HG03175 (cell line): Measurements from ENCODE around the gene TMEM232.
"Not testable (repeated sequence)": the region's sequence is repeated elsewhere in the genome, so short reads cannot be mapped to it uniquely, and the experiment has no call there.

Experiments used
- ATAC-seq: cut with Tn5 transposase; IDR thresholded peaks from one replicate; pipeline ENCODE4 v1.9.1; 2021; ENCODE audit warnings: mild to moderate bottlenecking, moderate library complexity; ENCODE audit not compliant: unreplicated experiment

Gene TMEM232

DNA sequence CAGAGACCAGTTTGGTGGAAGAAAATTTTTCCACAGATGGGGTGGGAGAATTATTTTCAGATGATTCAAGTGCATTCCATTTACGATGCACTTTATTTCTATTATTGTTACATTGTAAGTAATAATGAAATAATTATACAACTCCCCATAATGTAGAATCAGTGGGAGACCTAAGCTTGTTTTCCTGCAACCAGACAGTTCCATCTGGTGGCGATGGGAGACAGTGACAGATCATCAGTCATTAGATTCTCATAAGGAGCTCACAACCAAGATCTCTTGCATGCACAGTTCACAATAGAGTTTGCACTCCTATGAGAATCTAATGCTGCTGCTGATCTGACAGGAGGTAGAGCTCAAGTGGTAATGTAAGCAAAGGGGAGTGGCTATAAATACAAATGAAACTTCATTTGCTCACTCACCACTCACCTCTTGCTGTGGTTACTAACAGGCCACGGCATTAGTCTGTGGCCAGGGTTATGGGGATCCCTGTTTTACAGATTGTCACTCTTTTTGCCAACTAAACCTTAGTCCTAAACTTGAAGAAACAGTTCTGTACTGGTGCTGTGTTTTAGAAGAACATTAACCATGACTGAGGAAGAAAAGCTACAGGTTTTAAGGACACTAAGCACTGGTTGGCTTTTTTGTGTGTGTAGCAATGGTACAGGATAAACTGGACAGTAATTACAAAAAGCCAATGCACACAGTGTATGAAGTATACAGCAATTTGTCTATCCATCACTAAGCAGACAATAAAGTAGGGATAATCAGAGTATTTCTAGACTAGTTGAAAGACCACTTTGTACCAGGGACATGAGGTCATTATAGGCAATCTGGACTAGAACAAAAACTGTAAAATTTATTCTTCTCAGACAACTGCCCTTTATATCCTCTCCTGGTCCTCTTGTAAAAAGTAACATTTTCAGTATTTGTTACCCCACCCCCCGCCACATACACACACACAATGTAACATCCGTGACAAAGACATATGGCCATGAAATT is 9.9 kb downstream of the TMEM232 start:
- ATAC-seq, result peak; percentile 97

GRCh38 chr5:110707260-110707844 is 19.1 kb downstream of the TMEM232 start:
- ATAC-seq, result no peak

DNA sequence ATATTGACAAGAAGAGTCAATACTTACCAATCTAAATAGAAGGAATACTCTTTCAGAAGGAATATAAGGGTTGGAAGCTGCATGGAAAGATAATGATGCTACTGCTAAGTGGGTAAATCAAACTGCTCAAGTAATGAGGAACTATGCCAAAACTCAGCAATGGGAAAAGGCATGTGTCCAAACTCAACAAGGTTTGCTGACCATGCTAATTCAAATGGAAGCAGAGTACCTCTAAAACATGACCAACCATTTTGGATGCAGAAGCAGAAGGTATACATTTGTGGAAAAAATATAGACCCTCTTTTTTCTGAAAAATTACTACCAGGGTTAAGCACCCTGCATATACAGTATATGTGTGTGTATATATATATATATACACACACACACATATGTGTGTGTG is 21.1 kb downstream of the TMEM232 start:
- no peak for ATAC-seq

DNA sequence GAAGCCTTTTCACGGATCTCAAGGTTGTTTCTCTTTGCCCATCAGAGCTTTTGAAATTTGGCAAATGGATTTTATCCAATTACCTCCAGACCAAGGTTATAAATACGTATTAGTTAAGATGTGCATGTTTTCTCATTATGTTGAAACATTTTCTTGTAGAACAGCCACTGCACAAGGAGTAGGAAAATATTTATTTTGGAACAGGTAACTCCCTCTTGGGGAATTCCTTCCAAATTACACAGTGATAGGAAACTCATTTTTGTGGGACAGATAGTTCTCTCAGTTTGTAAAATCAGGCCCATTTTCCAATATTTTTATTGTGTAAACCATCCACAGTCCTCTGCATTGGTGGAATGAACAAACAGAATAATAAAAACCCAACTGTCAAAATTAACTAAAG is 23.0 kb downstream of the TMEM232 start:
- no peak for ATAC-seq

- no peak for ATAC-seq
Measured at GRCh38 chr5:110702704-110703103, 23.8 kb downstream of the TMEM232 start.

DNA sequence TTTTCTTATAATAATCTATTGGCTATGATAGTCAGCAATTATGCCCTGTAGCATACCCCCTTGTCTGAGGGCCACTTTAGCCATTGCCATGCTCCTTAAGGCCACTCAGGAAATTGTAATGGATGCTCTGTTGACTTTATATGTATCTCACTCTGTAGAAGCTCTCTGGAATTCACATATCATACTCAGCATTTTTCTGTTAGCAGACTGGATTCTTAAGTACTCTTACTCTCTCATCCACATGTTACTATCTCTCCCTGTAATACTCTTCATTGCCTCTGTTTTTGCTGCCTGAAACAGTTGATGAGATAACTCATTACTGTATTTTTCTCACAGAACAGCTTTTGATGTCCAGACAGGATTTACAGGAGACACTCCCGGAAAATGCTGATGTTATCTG is 24.2 kb downstream of the TMEM232 start:
- no peak for ATAC-seq

GRCh38 chr5:110692669-110693068 is 33.8 kb downstream of the TMEM232 start:
- not testable (repeated sequence) for ATAC-seq

DNA sequence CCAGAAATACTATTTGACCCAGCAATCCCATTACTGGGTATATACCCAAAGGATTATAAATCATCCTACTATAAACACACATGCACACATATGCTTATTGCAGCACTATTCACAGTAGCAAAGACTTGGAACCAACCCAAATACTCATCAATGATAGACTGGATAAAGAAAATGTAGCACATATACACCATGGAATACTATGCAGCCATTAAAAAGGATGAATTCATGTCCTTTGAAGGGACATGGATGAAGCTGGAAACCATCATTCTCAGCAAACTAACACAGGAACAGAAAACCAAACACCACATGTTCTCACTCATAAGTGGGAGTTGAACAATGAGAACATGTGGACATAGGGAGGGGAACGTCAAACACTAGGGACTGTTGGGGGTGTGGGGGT is 35.9 kb downstream of the TMEM232 start:
- not testable (repeated sequence) for ATAC-seq

- no peak for ATAC-seq
Measured at GRCh38 chr5:110687485-110687884, 39.0 kb downstream of the TMEM232 start.

DNA sequence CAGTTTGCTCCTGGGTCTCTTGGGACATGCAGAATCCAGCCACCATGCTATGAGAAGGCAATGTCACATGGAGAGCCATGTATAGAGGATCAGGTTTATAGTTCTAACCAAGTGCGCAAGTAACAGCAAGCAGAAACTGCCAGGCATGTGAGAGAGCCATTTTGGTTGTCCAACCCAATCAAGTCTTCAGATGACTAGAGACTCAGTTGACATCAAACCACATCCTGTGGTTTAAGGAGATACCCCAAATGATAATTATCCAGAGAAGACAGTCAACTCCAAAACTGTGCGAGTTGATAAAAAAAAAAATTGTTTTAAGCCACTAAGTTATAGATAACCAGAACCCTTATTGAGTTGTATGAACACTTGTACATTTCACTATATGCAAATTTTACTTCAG is 40.2 kb downstream of the TMEM232 start:
- no peak for ATAC-seq

DNA sequence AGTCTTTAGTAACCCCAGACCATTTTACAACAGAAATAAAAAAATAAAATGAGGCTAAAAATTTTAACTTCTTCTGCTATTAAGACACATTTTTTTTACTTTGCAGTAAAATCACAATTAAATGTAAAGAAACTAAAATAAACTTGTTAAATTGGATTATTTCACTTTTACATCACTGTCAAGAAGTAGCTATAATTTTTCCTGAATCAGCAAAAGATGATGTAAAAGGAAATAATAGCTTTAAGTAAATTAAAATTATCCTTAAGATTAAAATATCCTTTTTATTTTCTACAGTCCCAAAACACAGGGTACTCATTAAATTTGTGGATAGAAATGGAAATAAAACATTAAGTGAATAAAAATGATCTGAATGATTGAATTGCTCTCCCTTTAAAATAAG is 44.5 kb downstream of the TMEM232 start:
- ATAC-seq, result no peak

GRCh38 chr5:110681109-110681508 is 45.4 kb downstream of the TMEM232 start:
- ATAC-seq, result no peak

DNA sequence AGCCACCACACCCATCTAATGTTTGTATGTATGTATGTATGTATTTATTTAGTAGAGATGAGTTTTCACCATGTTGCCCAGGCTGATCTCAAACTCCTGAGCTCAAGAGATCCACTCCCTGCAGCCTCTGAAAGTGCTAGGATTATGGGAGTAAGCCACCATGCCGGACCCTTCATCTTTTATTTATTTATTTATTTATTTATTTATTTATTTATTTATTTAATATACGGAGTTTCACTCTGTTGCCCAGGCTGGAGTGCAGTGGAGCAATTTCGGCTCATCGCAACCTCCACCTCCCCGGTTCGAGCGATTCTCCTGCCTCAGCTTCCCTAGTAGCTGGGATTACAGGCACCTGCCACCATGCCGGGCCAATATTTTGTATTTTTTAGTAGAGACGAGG is 49.9 kb downstream of the TMEM232 start:
- ATAC-seq, result not testable (repeated sequence)

- no peak for ATAC-seq
Measured at GRCh38 chr5:110665184-110665726, 61.2 kb downstream of the TMEM232 start.

DNA sequence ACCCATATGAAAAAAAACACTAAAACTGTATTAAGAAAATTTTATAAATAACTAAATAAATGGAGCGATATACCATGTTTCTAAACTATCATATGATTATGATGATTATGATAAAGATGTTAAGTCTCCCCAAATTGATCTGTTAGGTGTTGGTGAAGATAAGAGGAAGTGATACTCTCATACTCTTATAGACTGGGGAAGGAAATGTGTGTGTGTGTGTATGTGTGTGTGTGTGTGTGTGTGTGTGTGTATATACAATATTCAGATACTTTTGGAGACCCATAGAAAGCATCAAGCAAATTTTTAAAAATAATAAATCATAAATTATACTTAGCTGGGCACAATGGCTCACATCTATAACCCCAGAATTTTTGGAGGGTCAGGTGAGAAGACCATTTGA is 62.9 kb downstream of the TMEM232 start:
- peak; percentile 91 for ATAC-seq

GRCh38 chr5:110658006-110658405 is 68.5 kb downstream of the TMEM232 start:
- no peak for ATAC-seq

GRCh38 chr5:110653231-110653970 is 73.1 kb downstream of the TMEM232 start:
- no peak for ATAC-seq

DNA sequence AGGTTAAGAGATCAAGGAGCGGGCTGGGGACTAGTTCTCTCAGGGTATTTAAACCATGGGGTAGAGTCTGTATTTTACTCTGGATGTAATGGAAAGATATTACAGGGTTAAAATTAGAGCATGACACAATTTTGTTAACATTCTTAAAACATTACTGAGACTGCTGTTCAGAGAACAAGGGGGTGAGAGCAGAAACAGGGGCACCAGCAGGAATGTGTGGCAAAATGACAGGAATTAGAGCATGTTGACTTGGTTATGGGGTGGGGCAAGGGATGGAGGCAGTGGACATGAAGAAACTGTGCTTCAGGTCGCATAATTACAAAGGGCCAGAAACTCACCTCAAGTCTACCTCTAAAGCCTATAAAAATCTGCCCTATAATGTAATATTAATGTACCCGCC is 75.0 kb downstream of the TMEM232 start:
- ATAC-seq, result no peak

DNA sequence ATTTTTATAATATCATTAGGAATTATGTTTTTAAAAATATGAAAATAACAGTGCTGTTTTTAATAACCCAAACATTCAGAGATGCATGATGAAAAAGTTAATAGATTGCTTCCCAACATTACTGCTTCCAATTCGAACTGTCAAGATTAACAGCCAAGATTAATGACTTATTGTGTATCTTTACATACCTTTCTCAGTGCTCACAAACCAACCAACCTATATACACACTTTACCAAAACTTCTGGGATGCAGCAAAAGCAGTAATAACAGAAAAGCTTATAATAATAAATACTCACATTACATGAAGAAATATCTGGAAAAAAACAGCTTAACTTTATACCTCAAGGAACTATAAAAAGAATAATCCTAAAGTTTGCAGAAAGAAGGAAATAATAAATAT is 82.1 kb downstream of the TMEM232 start:
- no peak for ATAC-seq

- ATAC-seq, result no peak
Measured at GRCh38 chr5:110638970-110639902, 87.2 kb downstream of the TMEM232 start.
